ENCODE results near the gene SLC30A2. TPM values are rescaled to one million over a fixed set of nuclear protein-coding genes. Genes with fewer than 3 reads are reported as not detected.

The SLC30A2 gene
- total and polyA plus RNA-seq, 2 of the 13 experiments (the other 11 are each of a cell fraction or from before 2014, with no cell fraction given), result not detected

DNA sequence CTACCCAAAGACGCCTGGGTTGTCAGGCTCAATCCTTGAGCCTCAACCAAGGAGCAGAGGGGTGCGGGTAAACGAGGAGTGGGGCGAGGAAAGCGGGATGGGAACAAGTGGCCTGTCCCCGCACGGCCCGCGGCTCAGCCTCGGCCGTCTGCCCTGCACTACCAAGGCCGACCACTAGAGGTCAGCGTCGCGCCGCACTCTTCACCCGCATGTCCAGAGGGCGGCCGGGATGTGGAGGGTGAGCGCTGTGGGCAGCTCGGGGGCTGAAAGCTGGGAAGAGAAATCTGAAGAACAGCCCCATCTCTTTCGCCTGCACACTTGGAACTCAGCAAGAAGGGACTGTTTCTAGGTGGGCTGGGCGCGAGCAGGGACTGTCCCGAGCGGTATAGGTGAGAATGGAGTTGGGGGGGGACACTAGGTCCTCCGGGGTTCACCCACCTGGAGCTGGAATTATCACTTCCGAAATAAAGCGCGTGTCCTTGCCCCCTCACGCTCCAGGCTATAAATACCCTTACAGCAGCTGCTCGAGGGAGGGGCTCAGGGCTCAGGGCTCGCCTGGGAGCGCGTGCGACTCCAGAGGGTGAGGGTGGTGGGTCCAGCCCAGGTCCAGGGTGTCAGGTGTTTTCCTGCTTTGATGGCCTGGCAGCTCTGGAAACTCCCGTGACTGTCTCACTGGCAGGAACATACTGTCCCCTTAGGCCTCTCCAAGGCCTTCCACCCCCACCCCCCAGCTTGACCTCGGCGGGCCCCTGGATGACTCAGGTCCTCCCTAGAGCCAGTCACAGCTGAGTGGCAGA, 9.8 kb downstream of the SLC30A2 start (continued):
- TF ChIP-seq, protein P1, sequence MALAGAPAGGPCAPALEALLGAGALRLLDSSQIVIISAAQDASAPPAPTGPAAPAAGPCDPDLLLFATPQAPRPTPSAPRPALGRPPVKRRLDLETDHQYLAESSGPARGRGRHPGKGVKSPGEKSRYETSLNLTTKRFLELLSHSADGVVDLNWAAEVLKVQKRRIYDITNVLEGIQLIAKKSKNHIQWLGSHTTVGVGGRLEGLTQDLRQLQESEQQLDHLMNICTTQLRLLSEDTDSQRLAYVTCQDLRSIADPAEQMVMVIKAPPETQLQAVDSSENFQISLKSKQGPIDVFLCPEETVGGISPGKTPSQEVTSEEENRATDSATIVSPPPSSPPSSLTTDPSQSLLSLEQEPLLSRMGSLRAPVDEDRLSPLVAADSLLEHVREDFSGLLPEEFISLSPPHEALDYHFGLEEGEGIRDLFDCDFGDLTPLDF (CRISPR knock-in tag; IDR thresholded peaks at IDR 0.05), result no peak
- no peak for TF ChIP-seq GFI1 (CRISPR knock-in tag; IDR thresholded peaks at IDR 0.05; ENCODE audit: borderline replicate concordance)
- TF ChIP-seq, protein P2, sequence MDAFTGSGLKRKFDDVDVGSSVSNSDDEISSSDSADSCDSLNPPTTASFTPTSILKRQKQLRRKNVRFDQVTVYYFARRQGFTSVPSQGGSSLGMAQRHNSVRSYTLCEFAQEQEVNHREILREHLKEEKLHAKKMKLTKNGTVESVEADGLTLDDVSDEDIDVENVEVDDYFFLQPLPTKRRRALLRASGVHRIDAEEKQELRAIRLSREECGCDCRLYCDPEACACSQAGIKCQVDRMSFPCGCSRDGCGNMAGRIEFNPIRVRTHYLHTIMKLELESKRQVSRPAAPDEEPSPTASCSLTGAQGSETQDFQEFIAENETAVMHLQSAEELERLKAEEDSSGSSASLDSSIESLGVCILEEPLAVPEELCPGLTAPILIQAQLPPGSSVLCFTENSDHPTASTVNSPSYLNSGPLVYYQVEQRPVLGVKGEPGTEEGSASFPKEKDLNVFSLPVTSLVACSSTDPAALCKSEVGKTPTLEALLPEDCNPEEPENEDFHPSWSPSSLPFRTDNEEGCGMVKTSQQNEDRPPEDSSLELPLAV (CRISPR knock-in tag; conservative IDR thresholded peaks at IDR 0.05; ENCODE audit: low read depth), result no peak
- TF ChIP-seq, protein P3, sequence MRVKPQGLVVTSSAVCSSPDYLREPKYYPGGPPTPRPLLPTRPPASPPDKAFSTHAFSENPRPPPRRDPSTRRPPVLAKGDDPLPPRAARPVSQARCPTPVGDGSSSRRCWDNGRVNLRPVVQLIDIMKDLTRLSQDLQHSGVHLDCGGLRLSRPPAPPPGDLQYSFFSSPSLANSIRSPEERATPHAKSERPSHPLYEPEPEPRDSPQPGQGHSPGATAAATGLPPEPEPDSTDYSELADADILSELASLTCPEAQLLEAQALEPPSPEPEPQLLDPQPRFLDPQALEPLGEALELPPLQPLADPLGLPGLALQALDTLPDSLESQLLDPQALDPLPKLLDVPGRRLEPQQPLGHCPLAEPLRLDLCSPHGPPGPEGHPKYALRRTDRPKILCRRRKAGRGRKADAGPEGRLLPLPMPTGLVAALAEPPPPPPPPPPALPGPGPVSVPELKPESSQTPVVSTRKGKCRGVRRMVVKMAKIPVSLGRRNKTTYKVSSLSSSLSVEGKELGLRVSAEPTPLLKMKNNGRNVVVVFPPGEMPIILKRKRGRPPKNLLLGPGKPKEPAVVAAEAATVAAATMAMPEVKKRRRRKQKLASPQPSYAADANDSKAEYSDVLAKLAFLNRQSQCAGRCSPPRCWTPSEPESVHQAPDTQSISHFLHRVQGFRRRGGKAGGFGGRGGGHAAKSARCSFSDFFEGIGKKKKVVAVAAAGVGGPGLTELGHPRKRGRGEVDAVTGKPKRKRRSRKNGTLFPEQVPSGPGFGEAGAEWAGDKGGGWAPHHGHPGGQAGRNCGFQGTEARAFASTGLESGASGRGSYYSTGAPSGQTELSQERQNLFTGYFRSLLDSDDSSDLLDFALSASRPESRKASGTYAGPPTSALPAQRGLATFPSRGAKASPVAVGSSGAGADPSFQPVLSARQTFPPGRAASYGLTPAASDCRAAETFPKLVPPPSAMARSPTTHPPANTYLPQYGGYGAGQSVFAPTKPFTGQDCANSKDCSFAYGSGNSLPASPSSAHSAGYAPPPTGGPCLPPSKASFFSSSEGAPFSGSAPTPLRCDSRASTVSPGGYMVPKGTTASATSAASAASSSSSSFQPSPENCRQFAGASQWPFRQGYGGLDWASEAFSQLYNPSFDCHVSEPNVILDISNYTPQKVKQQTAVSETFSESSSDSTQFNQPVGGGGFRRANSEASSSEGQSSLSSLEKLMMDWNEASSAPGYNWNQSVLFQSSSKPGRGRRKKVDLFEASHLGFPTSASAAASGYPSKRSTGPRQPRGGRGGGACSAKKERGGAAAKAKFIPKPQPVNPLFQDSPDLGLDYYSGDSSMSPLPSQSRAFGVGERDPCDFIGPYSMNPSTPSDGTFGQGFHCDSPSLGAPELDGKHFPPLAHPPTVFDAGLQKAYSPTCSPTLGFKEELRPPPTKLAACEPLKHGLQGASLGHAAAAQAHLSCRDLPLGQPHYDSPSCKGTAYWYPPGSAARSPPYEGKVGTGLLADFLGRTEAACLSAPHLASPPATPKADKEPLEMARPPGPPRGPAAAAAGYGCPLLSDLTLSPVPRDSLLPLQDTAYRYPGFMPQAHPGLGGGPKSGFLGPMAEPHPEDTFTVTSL (CRISPR knock-in tag; IDR thresholded peaks at IDR 0.05; ENCODE audit: borderline replicate concordance), result no peak
- TF ChIP-seq NFIC (IDR thresholded peaks at IDR 0.05; ENCODE audit: low read length), result no peak
- TF ChIP-seq, protein P4, sequence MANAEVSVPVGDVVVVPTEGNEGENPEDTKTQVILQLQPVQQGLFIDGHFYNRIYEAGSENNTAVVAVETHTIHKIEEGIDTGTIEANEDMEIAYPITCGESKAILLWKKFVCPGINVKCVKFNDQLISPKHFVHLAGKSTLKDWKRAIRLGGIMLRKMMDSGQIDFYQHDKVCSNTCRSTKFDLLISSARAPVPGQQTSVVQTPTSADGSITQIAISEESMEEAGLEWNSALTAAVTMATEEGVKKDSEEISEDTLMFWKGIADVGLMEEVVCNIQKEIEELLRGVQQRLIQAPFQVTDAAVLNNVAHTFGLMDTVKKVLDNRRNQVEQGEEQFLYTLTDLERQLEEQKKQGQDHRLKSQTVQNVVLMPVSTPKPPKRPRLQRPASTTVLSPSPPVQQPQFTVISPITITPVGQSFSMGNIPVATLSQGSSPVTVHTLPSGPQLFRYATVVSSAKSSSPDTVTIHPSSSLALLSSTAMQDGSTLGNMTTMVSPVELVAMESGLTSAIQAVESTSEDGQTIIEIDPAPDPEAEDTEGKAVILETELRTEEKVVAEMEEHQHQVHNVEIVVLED (CRISPR knock-in tag; IDR thresholded peaks at IDR 0.05; ENCODE audit: borderline replicate concordance), result no peak
- no peak for TF ChIP-seq ZMYM3 (CRISPR knock-in tag; IDR thresholded peaks at IDR 0.05)
- TF ChIP-seq, protein P5, sequence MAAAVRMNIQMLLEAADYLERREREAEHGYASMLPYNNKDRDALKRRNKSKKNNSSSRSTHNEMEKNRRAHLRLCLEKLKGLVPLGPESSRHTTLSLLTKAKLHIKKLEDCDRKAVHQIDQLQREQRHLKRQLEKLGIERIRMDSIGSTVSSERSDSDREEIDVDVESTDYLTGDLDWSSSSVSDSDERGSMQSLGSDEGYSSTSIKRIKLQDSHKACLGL (CRISPR knock-in tag; IDR thresholded peaks at IDR 0.05), result peak; percentile 12; the same call in 1 of the 2 replicates
- no peak for TF ChIP-seq NFATC3 (CRISPR knock-in tag; IDR thresholded peaks at IDR 0.05)
- no peak for TF ChIP-seq ZNF333 (CRISPR knock-in tag; IDR thresholded peaks at IDR 0.05; ENCODE audit: borderline replicate concordance)
- TF ChIP-seq ZNF607 (CRISPR knock-in tag; IDR thresholded peaks at IDR 0.05; ENCODE audit: borderline replicate concordance), result no peak
- no peak for TF ChIP-seq ZNF577 (CRISPR knock-in tag; IDR thresholded peaks at IDR 0.05; ENCODE audit: borderline replicate concordance, low read depth)
- TF ChIP-seq, protein P6, sequence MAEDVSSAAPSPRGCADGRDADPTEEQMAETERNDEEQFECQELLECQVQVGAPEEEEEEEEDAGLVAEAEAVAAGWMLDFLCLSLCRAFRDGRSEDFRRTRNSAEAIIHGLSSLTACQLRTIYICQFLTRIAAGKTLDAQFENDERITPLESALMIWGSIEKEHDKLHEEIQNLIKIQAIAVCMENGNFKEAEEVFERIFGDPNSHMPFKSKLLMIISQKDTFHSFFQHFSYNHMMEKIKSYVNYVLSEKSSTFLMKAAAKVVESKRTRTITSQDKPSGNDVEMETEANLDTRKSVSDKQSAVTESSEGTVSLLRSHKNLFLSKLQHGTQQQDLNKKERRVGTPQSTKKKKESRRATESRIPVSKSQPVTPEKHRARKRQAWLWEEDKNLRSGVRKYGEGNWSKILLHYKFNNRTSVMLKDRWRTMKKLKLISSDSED (CRISPR knock-in tag; IDR thresholded peaks at IDR 0.05), result no peak
- TF ChIP-seq, protein P7, sequence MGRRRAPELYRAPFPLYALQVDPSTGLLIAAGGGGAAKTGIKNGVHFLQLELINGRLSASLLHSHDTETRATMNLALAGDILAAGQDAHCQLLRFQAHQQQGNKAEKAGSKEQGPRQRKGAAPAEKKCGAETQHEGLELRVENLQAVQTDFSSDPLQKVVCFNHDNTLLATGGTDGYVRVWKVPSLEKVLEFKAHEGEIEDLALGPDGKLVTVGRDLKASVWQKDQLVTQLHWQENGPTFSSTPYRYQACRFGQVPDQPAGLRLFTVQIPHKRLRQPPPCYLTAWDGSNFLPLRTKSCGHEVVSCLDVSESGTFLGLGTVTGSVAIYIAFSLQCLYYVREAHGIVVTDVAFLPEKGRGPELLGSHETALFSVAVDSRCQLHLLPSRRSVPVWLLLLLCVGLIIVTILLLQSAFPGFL (CRISPR knock-in tag; IDR thresholded peaks at IDR 0.05), result no peak
